ENCODE measurements around the gene LYPD4.
A peak's percentile ranks its signal among the peaks of the same experiment; 100 is the strongest.

DNA sequence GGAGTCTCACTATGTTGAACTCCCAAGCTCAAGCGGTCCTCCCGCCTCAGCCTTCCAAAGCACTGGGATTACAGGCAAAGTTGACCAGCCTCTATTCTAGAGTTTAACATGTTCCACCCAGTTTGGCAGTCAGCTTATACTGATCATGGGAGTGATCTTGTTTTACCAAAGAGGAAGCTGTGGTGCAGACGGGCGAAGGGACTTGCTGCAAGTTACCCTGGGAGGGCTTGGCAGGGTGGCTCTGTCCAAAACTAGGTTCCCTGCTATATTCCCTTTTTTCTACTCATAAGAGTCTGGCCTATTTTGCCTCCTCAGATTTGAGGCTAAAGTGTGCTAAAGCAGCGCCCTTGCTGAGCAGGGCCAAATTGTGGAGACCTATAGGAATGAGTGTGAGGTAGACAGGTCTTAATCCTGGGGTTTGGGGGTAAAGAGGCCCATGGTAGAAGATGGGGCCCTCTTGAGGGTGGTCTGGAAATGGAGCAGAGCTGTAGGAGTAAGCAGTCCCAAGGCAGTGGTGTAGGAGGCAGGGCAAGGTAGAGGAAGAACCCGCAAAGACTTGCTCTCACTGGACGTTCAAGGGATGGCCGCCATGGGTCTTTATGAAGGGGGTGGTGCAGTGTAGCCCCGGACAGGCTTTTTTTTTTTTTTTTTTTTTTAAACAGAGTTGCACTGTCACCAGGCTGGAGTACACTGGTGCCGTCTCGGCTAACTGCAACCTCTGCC is 18.9 kb upstream of the LYPD4 start:
- TF ChIP-seq RAD21 (conservative IDR thresholded peaks at IDR 0.05 in 1 of 2, IDR thresholded peaks at IDR 0.05 in 1 of 2) (no peak), CTCF (IDR thresholded peaks at IDR 0.05) (no peak), JUN (IDR thresholded peaks at IDR 0.05) (no peak), MAFK (IDR thresholded peaks at IDR 0.05; ENCODE audit: partially characterized antibody) (no peak), RCOR1 (IDR thresholded peaks at IDR 0.05; ENCODE audit: low read depth, low read length) (no peak), MAX (IDR thresholded peaks at IDR 0.05) (no peak), EP300 (IDR thresholded peaks at IDR 0.05) (no peak), POLR2A (IDR thresholded peaks at IDR 0.05; ENCODE audit: low read length) (no peak), SREBF2 (IDR thresholded peaks at IDR 0.05) (no peak), CHD4 (IDR thresholded peaks at IDR 0.05; ENCODE audit: borderline replicate concordance) (no peak)
- TF ChIP-seq, protein P1, sequence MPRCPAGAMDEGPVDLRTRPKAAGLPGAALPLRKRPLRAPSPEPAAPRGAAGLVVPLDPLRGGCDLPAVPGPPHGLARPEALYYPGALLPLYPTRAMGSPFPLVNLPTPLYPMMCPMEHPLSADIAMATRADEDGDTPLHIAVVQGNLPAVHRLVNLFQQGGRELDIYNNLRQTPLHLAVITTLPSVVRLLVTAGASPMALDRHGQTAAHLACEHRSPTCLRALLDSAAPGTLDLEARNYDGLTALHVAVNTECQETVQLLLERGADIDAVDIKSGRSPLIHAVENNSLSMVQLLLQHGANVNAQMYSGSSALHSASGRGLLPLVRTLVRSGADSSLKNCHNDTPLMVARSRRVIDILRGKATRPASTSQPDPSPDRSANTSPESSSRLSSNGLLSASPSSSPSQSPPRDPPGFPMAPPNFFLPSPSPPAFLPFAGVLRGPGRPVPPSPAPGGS (IDR thresholded peaks at IDR 0.05), result no peak
- TF ChIP-seq, protein P2, sequence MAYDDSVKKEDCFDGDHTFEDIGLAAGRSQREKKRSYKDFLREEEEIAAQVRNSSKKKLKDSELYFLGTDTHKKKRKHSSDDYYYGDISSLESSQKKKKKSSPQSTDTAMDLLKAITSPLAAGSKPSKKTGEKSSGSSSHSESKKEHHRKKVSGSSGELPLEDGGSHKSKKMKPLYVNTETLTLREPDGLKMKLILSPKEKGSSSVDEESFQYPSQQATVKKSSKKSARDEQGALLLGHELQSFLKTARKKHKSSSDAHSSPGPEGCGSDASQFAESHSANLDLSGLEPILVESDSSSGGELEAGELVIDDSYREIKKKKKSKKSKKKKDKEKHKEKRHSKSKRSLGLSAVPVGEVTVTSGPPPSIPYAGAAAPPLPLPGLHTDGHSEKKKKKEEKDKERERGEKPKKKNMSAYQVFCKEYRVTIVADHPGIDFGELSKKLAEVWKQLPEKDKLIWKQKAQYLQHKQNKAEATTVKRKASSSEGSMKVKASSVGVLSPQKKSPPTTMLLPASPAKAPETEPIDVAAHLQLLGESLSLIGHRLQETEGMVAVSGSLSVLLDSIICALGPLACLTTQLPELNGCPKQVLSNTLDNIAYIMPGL (CRISPR knock-in tag; IDR thresholded peaks at IDR 0.05; ENCODE audit: borderline replicate concordance), result 0 out of 2 replicates have a peak, but pooled peaks have one; percentile 39
